HCT116 (cell line): ENCODE data around the gene EIF4G3. TPM values are rescaled to one million over a fixed set of nuclear protein-coding genes. Genes with fewer than 3 reads are reported as not detected.

Source experiments
- ATAC-seq: fragments of 200-7000 bp; cut with Tn5 transposase; 2 replicates; pipeline ENCODE4 v1.9.1; 2020; ENCODE audit warnings: mild to moderate bottlenecking, moderate library complexity
- BruUV-seq: library from RNA; stranded (reverse); fragments of 400-500 nt; replicated peaks from 2 replicates; lab custom pipeline; 2021; lab: Mats Ljungman, UMichigan
- CTCF ChIA-PET: fragments of 300-600 bp; sonication (Branson Sonifier 250); formaldehyde crosslinking; loops from one replicate; lab custom pipeline; 2021; ENCODE audit warnings: antibody characterized with exemption; lab: Charles Lee
- POLR2A ChIA-PET: fragments of 300-600, 350-600 bp; sonication (Branson Sonifier 250); formaldehyde crosslinking; loops from one replicate; lab custom pipeline; 2021; ENCODE audit warnings: antibody characterized with exemption; lab: Charles Lee
- RAD21 ChIA-PET, 2 experiments: fragments of 300-600 bp; sonication (Branson Sonifier 250); formaldehyde crosslinking; loops; one replicate each; lab custom pipeline; 2023; ENCODE audit warnings: low total read pairs in 2 of 2; ENCODE audit not compliant: uncharacterized antibody in 2 of 2, unreplicated experiment in 2 of 2, low non-redundant PET in 1 of 2; lab: Charles Lee
- DNase-seq: peaks from one replicate; pipeline ENCODE4 v3.0.0-alpha.2; 2010; ENCODE audit warnings: low read depth, low spot score
- H2AFZ ChIP-seq: fragments of 200-600 bp; shearing (Covaris generic), sonication (generic); 2 replicates; pipeline ENCODE4 v1.6.1; 2017; ENCODE audit warnings: low read depth, mixed run types, mixed read lengths, antibody characterized with exemption, low read length; ENCODE audit not compliant: poor library complexity, severe bottlenecking
- H3K27ac ChIP-seq: 2 replicates; pipeline ENCODE4 v1.5.1; 2012; ENCODE audit warnings: low read depth, low read length
- H3K27me3 ChIP-seq: fragments of 200-600 bp; sonication (generic); 2 replicates; pipeline ENCODE4 v1.6.1; 2016; ENCODE audit warnings: mixed run types, low read length, mixed read lengths; ENCODE audit not compliant: insufficient read depth
- H3K36me3 ChIP-seq, 2 experiments: fragments of 200-500 bp in 1 of 2; fragments of 200-600 bp in 1 of 2; sonication (Bioruptor generic) in 1 of 2; sonication (generic) in 1 of 2; 2 replicates each; pipeline versions ENCODE4 v1.5.1 to v1.6.1; 2014 to 2016; ENCODE audit warnings: low read length in 2 of 2, inconsistent platforms in 1 of 2, mixed read lengths in 1 of 2, mixed run types in 1 of 2; ENCODE audit not compliant: insufficient read depth in 2 of 2, control insufficient read depth in 1 of 2
- H3K4me1 ChIP-seq, 2 experiments: fragments of 200-600 bp in 1 of 2; sonication (generic) in 1 of 2; 2 replicates each; pipeline versions ENCODE4 v1.5.1 to v1.6.1; 2012 to 2017; ENCODE audit warnings: low read length in 2 of 2, inconsistent platforms in 1 of 2, mild to moderate bottlenecking in 1 of 2, mixed read lengths in 1 of 2, mixed run types in 1 of 2, moderate library complexity in 1 of 2; ENCODE audit not compliant: insufficient read depth in 2 of 2, control insufficient read depth in 1 of 2
- H3K4me2 ChIP-seq: fragments of 200-600 bp; sonication (generic); 2 replicates; pipeline ENCODE4 v1.6.1; 2017; ENCODE audit warnings: mixed run types, low read length, mixed read lengths
- H3K4me3 ChIP-seq, 2 experiments: fragments of 200-600 bp in 1 of 2; sonication (generic) in 1 of 2; replicated peaks in 1 of 2; 2 replicates each; pipeline ENCODE4 v1.5.1; 2011 to 2016; ENCODE audit warnings: low read length in 2 of 2, control low read depth in 1 of 2, low read depth in 1 of 2, mild to moderate bottlenecking in 1 of 2, mixed read lengths in 1 of 2, mixed run types in 1 of 2
- H3K79me2 ChIP-seq: fragments of 200-600 bp; sonication (generic); 2 replicates; pipeline ENCODE4 v1.6.1; 2017; ENCODE audit warnings: mild to moderate bottlenecking, mixed run types, low read length, moderate library complexity, mixed read lengths; ENCODE audit not compliant: insufficient read depth
- H3K9ac ChIP-seq: fragments of 200-600 bp; sonication (generic); 2 replicates; pipeline ENCODE4 v1.6.1; 2016; ENCODE audit warnings: low read length, mixed read lengths
- H3K9me2 ChIP-seq: fragments of 200-600 bp; sonication (generic), shearing (Covaris generic); 2 replicates; pipeline ENCODE4 v1.6.1; 2017; ENCODE audit warnings: mixed run types, mild to moderate bottlenecking, moderate library complexity; ENCODE audit not compliant: insufficient read depth
- H3K9me3 ChIP-seq, 2 experiments: fragments of 200-500 bp in 1 of 2; fragments of 200-600 bp in 1 of 2; sonication (Bioruptor generic) in 1 of 2; sonication (generic) in 1 of 2; 2 replicates each; pipeline ENCODE4 v1.6.1; 2014 to 2017; ENCODE audit warnings: low read length in 2 of 2, mixed read lengths in 2 of 2, inconsistent platforms in 1 of 2, low read depth in 1 of 2, mild to moderate bottlenecking in 1 of 2, mixed run types in 1 of 2, moderate library complexity in 1 of 2; ENCODE audit not compliant: control insufficient read depth in 1 of 2, insufficient read depth in 1 of 2
- H4K20me1 ChIP-seq: fragments of 200-600 bp; sonication (generic), shearing (Covaris generic); 2 replicates; pipeline ENCODE4 v1.6.1; 2017; ENCODE audit warnings: mixed run types, mild to moderate bottlenecking, moderate library complexity; ENCODE audit not compliant: insufficient read depth
- CBX3 ChIP-seq: IDR thresholded peaks from 2 replicates; pipeline ENCODE4 v1.6.1; 2012; ENCODE audit warnings: low read depth
- CTCF ChIP-seq, 3 experiments: fragments of 200-600 bp in 1 of 3; sonication (generic) in 1 of 3; IDR thresholded peaks in 2 of 3; conservative IDR thresholded peaks in 1 of 3; 2 replicates each; pipeline ENCODE4 v1.5.1; 2012 to 2017; ENCODE audit warnings: low read depth in 2 of 3, low read length in 2 of 3, antibody characterized with exemption in 1 of 3, borderline replicate concordance in 1 of 3, control low read depth in 1 of 3, mild to moderate bottlenecking in 1 of 3, mixed read lengths in 1 of 3, mixed run types in 1 of 3, moderate library complexity in 1 of 3; ENCODE audit not compliant: insufficient read depth in 1 of 3
- EGR1 ChIP-seq: IDR thresholded peaks from 2 replicates; pipeline ENCODE4 v1.6.1; 2012; ENCODE audit warnings: low read depth
- ELF1 ChIP-seq: IDR thresholded peaks from 2 replicates; pipeline ENCODE4 v1.6.1; 2012; ENCODE audit warnings: low read depth, borderline replicate concordance
- EZH2 ChIP-seq: fragments of 200-600 bp; sonication (generic); IDR thresholded peaks from 2 replicates; pipeline ENCODE4 v1.6.1; 2017; ENCODE audit warnings: antibody characterized with exemption, mixed run types
- EZH2phosphoT487 ChIP-seq: fragments of 200-600 bp; IDR thresholded peaks from 2 replicates; pipeline ENCODE4 v1.6.1; 2018; ENCODE audit warnings: antibody characterized with exemption, borderline replicate concordance
- FOSL1 ChIP-seq: IDR thresholded peaks from 2 replicates; pipeline ENCODE4 v1.6.1; 2012; ENCODE audit warnings: low read depth
- JUND ChIP-seq: IDR thresholded peaks from 2 replicates; pipeline ENCODE4 v1.6.1; 2012
- POLR2A ChIP-seq: IDR thresholded peaks from 2 replicates; pipeline ENCODE4 v1.7.0; 2011; ENCODE audit warnings: borderline replicate concordance; ENCODE audit not compliant: insufficient read depth, insufficient read length; ENCODE audit errors: extremely low read depth
- POLR2AphosphoS5 ChIP-seq: IDR thresholded peaks from 2 replicates; pipeline ENCODE4 v1.6.1; 2011; ENCODE audit warnings: mild to moderate bottlenecking, low read depth, low read length, moderate library complexity
- RAD21 ChIP-seq: IDR thresholded peaks from 2 replicates; pipeline ENCODE4 v1.6.1; 2012; ENCODE audit warnings: low read depth, mild to moderate bottlenecking
- SP1 ChIP-seq: IDR thresholded peaks from 2 replicates; pipeline ENCODE4 v1.6.1; 2012; ENCODE audit warnings: low read depth
- SRF ChIP-seq: IDR thresholded peaks from 2 replicates; pipeline ENCODE4 v1.6.1; 2012; ENCODE audit warnings: low read depth
- YY1 ChIP-seq: IDR thresholded peaks from 2 replicates; pipeline ENCODE4 v1.6.1; 2011; ENCODE audit warnings: low read length, low read depth, moderate library complexity, mild to moderate bottlenecking; ENCODE audit not compliant: insufficient replicate concordance; ENCODE audit errors: extremely low read depth
- ZNF274 ChIP-seq: fragments of 200-500 bp; sonication (Bioruptor generic); IDR thresholded peaks from 2 replicates; pipeline ENCODE4 v1.6.1; 2014; ENCODE audit warnings: mild to moderate bottlenecking, low read depth, low read length, inconsistent platforms
- intact Hi-C: fragments of 100-400 bp; cut with micrococcal nuclease; formaldehyde crosslinking; loops from 2 replicates; pipeline ENCODE4 v1.10.0; 2022
- total RNA-seq: library from RNA; stranded (reverse); gene quantifications from one replicate; pipeline ENCODE4 v1.2.1, GENCODE V29; 2021; ENCODE audit not compliant: unreplicated experiment
- TF ChIP-seq, protein P1 (sequence below): IDR thresholded peaks from 2 replicates; pipeline ENCODE4 v1.6.1; 2012
- TF ChIP-seq, protein P2 (sequence below): IDR thresholded peaks from 2 replicates; pipeline ENCODE4 v1.6.1; 2012; ENCODE audit warnings: low read depth
- TF ChIP-seq, protein P3 (sequence below): IDR thresholded peaks from 2 replicates; pipeline ENCODE4 v1.6.1; 2011; ENCODE audit warnings: mild to moderate bottlenecking, low read length, moderate library complexity; ENCODE audit not compliant: insufficient replicate concordance; ENCODE audit errors: extremely low read depth
- TF ChIP-seq, protein P4 (sequence below): IDR thresholded peaks from 2 replicates; pipeline ENCODE4 v1.6.1; 2012

EIF4G3 gene
- total RNA-seq, 1 experiment from 2014 or later = 40.1 TPM

DNA sequence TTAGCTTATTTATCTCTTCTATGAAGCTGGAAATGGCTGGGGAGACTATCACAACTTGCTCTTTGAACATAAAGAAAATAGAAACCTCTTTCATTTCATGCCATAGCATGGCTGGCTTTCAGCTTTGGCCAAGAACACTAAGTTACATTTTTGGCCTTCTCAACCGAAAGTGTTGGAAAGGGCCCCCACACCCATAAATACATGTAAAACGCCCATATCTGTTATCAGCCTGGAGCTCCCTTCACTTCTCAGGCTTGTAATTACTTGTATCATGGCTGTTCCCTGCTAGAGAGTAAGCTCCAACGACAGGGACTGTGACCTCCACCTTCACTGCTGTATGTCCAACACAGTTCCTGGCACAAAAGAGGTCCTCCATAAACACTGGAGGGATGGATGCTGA, 12.7 kb upstream of the EIF4G3 start:
- POLR2A ChIA-PET = no interaction called here

More for the DNA sequence above, 12.7 kb upstream of the EIF4G3 start:
- no TSS peak for BruUV-seq
- ChIA-PET CTCF (interaction anchor here (2.7 kb wide), 1 partner anchor 493 kb away, joined by 9 read pairs; no protein-coding TSS in a partner anchor), RAD21 (no interaction called here)
- no peaks in the 10 kb centered on the region for H3K79me2 ChIP-seq
- H3K4me1 ChIP-seq = no peaks in the 10 kb centered on the region
- TF ChIP-seq EZH2 = no peak
- no peak for TF ChIP-seq ELF1
- TF ChIP-seq EGR1 = no peak
- no peak for TF ChIP-seq JUND
- TF ChIP-seq, protein P1, sequence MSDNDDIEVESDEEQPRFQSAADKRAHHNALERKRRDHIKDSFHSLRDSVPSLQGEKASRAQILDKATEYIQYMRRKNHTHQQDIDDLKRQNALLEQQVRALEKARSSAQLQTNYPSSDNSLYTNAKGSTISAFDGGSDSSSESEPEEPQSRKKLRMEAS = no peak
- no peak for TF ChIP-seq YY1
- TF ChIP-seq FOSL1 = no peak
- TF ChIP-seq POLR2AphosphoS5 = no peak
- TF ChIP-seq, protein P2, sequence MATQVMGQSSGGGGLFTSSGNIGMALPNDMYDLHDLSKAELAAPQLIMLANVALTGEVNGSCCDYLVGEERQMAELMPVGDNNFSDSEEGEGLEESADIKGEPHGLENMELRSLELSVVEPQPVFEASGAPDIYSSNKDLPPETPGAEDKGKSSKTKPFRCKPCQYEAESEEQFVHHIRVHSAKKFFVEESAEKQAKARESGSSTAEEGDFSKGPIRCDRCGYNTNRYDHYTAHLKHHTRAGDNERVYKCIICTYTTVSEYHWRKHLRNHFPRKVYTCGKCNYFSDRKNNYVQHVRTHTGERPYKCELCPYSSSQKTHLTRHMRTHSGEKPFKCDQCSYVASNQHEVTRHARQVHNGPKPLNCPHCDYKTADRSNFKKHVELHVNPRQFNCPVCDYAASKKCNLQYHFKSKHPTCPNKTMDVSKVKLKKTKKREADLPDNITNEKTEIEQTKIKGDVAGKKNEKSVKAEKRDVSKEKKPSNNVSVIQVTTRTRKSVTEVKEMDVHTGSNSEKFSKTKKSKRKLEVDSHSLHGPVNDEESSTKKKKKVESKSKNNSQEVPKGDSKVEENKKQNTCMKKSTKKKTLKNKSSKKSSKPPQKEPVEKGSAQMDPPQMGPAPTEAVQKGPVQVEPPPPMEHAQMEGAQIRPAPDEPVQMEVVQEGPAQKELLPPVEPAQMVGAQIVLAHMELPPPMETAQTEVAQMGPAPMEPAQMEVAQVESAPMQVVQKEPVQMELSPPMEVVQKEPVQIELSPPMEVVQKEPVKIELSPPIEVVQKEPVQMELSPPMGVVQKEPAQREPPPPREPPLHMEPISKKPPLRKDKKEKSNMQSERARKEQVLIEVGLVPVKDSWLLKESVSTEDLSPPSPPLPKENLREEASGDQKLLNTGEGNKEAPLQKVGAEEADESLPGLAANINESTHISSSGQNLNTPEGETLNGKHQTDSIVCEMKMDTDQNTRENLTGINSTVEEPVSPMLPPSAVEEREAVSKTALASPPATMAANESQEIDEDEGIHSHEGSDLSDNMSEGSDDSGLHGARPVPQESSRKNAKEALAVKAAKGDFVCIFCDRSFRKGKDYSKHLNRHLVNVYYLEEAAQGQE = no peak
- TF ChIP-seq, protein P3, sequence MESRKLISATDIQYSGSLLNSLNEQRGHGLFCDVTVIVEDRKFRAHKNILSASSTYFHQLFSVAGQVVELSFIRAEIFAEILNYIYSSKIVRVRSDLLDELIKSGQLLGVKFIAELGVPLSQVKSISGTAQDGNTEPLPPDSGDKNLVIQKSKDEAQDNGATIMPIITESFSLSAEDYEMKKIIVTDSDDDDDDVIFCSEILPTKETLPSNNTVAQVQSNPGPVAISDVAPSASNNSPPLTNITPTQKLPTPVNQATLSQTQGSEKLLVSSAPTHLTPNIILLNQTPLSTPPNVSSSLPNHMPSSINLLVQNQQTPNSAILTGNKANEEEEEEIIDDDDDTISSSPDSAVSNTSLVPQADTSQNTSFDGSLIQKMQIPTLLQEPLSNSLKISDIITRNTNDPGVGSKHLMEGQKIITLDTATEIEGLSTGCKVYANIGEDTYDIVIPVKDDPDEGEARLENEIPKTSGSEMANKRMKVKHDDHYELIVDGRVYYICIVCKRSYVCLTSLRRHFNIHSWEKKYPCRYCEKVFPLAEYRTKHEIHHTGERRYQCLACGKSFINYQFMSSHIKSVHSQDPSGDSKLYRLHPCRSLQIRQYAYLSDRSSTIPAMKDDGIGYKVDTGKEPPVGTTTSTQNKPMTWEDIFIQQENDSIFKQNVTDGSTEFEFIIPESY = no peak
- no peak for TF ChIP-seq ZNF274
- no peak for TF ChIP-seq SP1
- TF ChIP-seq SRF = no peak
- TF ChIP-seq POLR2A = no peak
- no peak for TF ChIP-seq CBX3
- TF ChIP-seq, protein P4, sequence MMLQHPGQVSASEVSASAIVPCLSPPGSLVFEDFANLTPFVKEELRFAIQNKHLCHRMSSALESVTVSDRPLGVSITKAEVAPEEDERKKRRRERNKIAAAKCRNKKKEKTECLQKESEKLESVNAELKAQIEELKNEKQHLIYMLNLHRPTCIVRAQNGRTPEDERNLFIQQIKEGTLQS = no peak
- no peak for TF ChIP-seq CTCF (IDR thresholded peaks at IDR 0.05 in 2 of 3, conservative IDR thresholded peaks at IDR 0.05 in 1 of 3; ENCODE audit: borderline replicate concordance in 1 of 3, insufficient read depth in 1 of 3, low read depth in 2 of 3, low read length in 2 of 3)
- no peak for TF ChIP-seq RAD21
- TF ChIP-seq EZH2phosphoT487 = no peak
- no peak overlapping the region for H3K4me2 ChIP-seq
- ATAC-seq (no peak), DNase-seq (no peak)
- no peak overlapping the region for H3K4me3 ChIP-seq
- no peak overlapping the region for H3K27ac ChIP-seq
- no peaks in the 10 kb centered on the region for H4K20me1 ChIP-seq
- intact Hi-C loops = no loop called here
- no peaks in the 10 kb centered on the region for H3K27me3 ChIP-seq
- no peaks in the 10 kb centered on the region for H3K36me3 ChIP-seq
- no peak overlapping the region for H3K9ac ChIP-seq
- no peaks in the 10 kb centered on the region for H3K9me2 ChIP-seq
- no peaks in the 10 kb centered on the region for H3K9me3 ChIP-seq
- H2AFZ ChIP-seq = no peak overlapping the region
